Upper lobe of left lung (tissue), 4 donors: Measurements from ENCODE around the gene DSCAM.

Experiments
- CTCF ChIP-seq, 6 experiments: fragments of 450-650 bp in 4 of 6; fragments of 200-600 bp in 2 of 6; sonication (generic) in 2 of 6; IDR thresholded peaks; one replicate each; pipeline ENCODE4 v1.5.1; 2016 to 2019; ENCODE audit warnings: antibody characterized with exemption in 6 of 6
- POLR2A ChIP-seq, 4 donors: fragments of 450-650 bp; IDR thresholded peaks; one replicate each; pipeline ENCODE4 v1.5.1; 2016 to 2017; ENCODE audit warnings: antibody characterized with exemption in 4 of 4, mild to moderate bottlenecking in 2 of 4
- POLR2AphosphoS5 ChIP-seq, 2 donors: sonication (generic); formaldehyde crosslinking; IDR thresholded peaks; one replicate each; pipeline ENCODE4 v1.5.1; 2017; ENCODE audit warnings: antibody characterized with exemption in 2 of 2

- TF ChIP-seq CTCF (IDR thresholded peaks at IDR 0.05), result no peak
- TF ChIP-seq POLR2AphosphoS5 (IDR thresholded peaks at IDR 0.05), result no peak
- TF ChIP-seq POLR2A (IDR thresholded peaks at IDR 0.05), result no peak
Measured at GRCh38 chr21:40015818-40016217, 831.1 kb downstream of the DSCAM start.
